ENCODE data around the gene ABCD1.

DNA sequence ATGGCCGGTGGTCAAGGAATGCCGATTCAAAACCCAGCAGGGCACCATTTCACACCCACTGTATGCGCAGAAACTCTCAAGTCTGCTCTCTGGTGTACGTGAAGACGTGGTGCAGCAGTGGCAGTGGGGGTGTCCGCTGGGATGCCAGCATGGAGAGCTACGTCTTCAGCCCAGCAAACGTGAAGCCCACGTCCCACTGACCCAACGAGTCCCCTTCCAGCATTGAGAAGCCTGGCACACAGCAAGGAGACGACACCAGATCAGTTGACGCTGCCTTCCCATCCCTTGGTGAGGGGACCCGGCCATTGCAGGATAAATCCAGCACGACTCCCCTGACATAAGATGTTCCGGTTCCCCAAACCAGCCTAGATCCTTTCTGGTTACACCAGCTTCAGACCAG is 37.2 kb downstream of the ABCD1 start:
- TF ChIP-seq CTCF (IDR thresholded peaks at IDR 0.05): no peak
- no peak for TF ChIP-seq POLR2A (IDR thresholded peaks at IDR 0.05)
